ENCODE data around the gene PPARG.
"Not testable (repeated sequence)": the region's sequence is repeated elsewhere in the genome, so short reads cannot be mapped to it uniquely, and the experiment has no call there.

The PPARG gene

GRCh38 chr3:12444582-12445471 is 156.0 kb downstream of the PPARG start:
- DNase-seq = no peak

- no peak for DNase-seq
Measured at GRCh38 chr3:12445523-12446240, 156.8 kb downstream of the PPARG start.

DNA sequence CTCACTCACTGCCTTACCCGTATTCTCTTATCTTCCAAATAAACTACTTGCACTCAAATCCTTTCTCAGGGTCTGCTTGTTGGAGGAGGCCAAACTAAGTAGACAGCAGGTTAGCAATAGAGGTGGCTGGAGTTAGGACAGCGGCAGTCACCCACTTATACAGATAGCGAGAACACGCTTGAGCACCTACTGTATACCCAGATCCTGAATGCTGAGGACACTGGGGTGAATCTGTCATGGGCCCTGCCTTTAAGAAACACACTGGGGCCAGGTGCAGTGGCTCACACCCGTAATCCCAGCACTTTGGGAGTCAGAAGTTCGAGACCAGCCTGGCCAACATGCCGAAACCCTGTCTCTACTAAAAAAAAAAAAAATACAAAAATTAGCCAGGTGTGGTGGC is 157.4 kb downstream of the PPARG start:
- no peak for DNase-seq

- DNase-seq = no peak
Measured at GRCh38 chr3:12447075-12447474, 158.2 kb downstream of the PPARG start.

- not testable (repeated sequence) for DNase-seq
Measured at GRCh38 chr3:12448404-12449202, 159.7 kb downstream of the PPARG start.

- no peak for DNase-seq
Measured at GRCh38 chr3:12449889-12450682, 161.2 kb downstream of the PPARG start.

- DNase-seq = no peak
Measured at GRCh38 chr3:12451481-12451880, 162.6 kb downstream of the PPARG start.

GRCh38 chr3:12451960-12452359 is 163.1 kb downstream of the PPARG start:
- DNase-seq = no peak

GRCh38 chr3:12452361-12453330 is 163.8 kb downstream of the PPARG start:
- no peak for DNase-seq

DNA sequence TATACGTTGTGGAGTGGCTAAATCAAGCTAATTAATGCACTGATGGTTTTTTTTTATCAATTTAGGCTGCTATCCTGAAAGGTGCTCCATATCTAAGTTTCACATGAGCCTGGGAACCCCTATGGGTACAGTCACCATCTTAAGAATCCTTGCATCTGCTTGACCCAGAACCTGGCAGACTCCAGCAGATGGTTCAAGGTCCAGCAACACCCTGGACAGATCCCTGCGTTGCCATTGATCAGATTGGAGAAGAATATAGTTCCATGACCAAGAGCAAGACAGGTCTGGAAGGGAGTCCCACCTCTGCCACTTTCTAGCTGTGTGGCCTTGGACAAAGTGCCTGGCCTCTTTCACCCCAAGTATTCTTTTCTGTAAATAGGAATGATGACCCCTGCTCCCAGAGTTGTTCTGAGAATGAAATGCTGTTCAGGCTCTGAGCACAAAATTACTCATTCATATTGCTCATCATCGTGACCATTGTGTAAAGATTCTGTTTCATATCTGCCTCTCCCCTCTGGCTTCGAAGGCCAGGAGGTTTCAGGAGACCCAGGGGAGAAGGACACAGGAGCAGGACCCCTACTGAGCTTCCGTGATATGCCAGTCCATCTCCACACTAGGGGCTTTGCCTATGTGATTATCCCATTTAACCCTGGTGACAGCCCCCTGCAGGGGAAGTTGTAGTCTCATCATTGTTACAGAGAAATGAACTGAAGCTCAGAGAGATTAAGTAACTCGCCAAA is 165.4 kb downstream of the PPARG start:
- no peak for DNase-seq

GRCh38 chr3:12454816-12455121 is 165.9 kb downstream of the PPARG start:
- no peak for DNase-seq

DNA sequence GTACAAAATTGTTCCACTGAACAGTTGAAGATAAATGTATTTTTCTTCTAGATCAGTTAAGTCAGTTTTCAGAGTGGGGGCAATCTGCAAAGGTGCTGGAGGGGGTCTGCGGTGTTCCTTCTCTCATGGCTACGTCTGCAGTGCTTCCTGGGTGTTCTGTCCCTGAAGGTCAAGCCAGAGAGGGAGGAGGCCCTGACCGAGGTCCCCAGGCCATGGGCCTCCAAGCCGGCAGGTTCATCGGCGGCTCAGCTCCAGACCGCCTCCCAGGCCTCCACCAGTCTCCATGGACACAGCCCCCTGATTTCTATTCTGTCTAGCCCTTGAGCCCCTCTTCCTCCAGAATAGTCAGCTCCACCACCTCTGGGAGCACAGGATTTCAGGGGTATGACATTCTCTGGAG is 166.9 kb downstream of the PPARG start:
- DNase-seq = no peak

GRCh38 chr3:12456441-12456840 is 167.6 kb downstream of the PPARG start:
- DNase-seq = peak; percentile 18

GRCh38 chr3:12457380-12457779 is 168.5 kb downstream of the PPARG start:
- not testable (repeated sequence) for DNase-seq

- peak; percentile 37 for DNase-seq
Measured at GRCh38 chr3:12458901-12459300, 170.0 kb downstream of the PPARG start.

GRCh38 chr3:12460127-12460526 is 171.3 kb downstream of the PPARG start:
- DNase-seq = no peak

GRCh38 chr3:12461097-12461649 is 172.3 kb downstream of the PPARG start:
- no peak for DNase-seq

- DNase-seq = peak; percentile 53
Measured at GRCh38 chr3:12462159-12462947, 173.5 kb downstream of the PPARG start.

GRCh38 chr3:12463686-12464085 is 174.8 kb downstream of the PPARG start:
- no peak for DNase-seq

Measured in hematopoietic multipotent progenitor cell treated with erythropoietin and hydrocortisone succinate and interleukin-3 and kit ligand, for 4 days (in vitro differentiated cells).